Measurements from ENCODE around the gene HCLS1. TPM values are rescaled to one million over a fixed set of nuclear protein-coding genes. Genes with fewer than 3 reads are reported as not detected.

The HCLS1 gene
- polyA plus RNA-seq, 1 of the 3 experiments (the other 2 are of a cell fraction): 0.23 TPM

DNA sequence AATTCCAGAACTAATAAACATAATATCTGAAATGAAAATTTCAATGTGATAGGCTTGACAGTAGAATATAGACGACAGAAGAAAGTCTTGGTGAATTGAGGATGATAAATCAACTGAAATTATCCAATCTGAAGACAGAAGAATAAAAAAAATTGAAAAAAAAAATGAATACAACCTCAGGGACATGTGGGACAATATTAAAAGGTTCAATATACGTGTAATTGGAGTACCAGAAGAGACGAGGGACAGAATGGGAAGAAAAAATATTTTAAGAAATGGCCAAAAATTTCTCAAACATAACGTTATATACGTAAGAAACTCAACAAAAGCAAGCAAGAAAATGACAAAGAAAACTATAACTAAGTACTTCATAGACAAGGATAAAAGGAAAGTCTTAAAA lies 43.3 kb upstream of the HCLS1 start:
- Histone ChIP-seq H3K4me1 (ENCODE audit: control insufficient read depth in 1 of 2, insufficient read depth in 2 of 2, low read depth in 1 of 2, low read length in 1 of 2) (no peaks in the 10 kb centered on the region), H3K36me3 (replicated peaks in 1 of 2; ENCODE audit: control insufficient read depth in 1 of 2, insufficient read depth in 2 of 2, low read length in 1 of 2) (peaks cover 41 to 66% of the 10 kb centered on the region in 2 experiments), H4K20me1 (ENCODE audit: insufficient read depth) (no peaks in the 10 kb centered on the region), H3K4me3 (ENCODE audit: low read depth in 2 of 2, low read length in 1 of 2) (no peak overlapping the region), H3K4me2 (no peak overlapping the region), H3K9me3 (no peaks in the 10 kb centered on the region), H3K27me3 (ENCODE audit: insufficient read depth) (no peaks in the 10 kb centered on the region), H2AFZ (ENCODE audit: low read depth) (no peak overlapping the region), H3K27ac (ENCODE audit: low read depth in 2 of 2, low read length in 1 of 2) (no peak overlapping the region), H3K9ac (no peak overlapping the region), H3K9me2 (no peaks in the 10 kb centered on the region), H3F3A (replicated peaks; ENCODE audit: insufficient read depth) (no peaks in the 10 kb centered on the region), H3K79me2 (ENCODE audit: insufficient read depth) (peaks cover 13% of the 10 kb centered on the region; the same call in 1 of the 2 replicates)
- ChIA-PET CTCF (interaction anchor here (1.1 kb wide), 1 partner anchor 13 kb away, joined by 3 read pairs; no protein-coding TSS in a partner anchor), POLR2A (no interaction called here)
- no peak for TF ChIP-seq MXI1 (IDR thresholded peaks at IDR 0.05; ENCODE audit: low read depth, low read length)
- no peak for TF ChIP-seq FOSL2 (IDR thresholded peaks at IDR 0.05; ENCODE audit: borderline replicate concordance, low read depth)
- no peak for TF ChIP-seq FOXJ3 (CRISPR knock-in tag; IDR thresholded peaks at IDR 0.05)
- no peak for TF ChIP-seq TEAD4 (IDR thresholded peaks at IDR 0.05; ENCODE audit: borderline replicate concordance, insufficient read depth)
- TF ChIP-seq EZH2phosphoT487 (IDR thresholded peaks at IDR 0.05; ENCODE audit: borderline replicate concordance, low read depth): no peak
- TF ChIP-seq TAF1 (IDR thresholded peaks at IDR 0.05; ENCODE audit: borderline replicate concordance, low read depth, low read length): no peak
- no peak for TF ChIP-seq CHD2 (IDR thresholded peaks at IDR 0.05; ENCODE audit: low read length, partially characterized antibody)
- TF ChIP-seq RXRA (IDR thresholded peaks at IDR 0.05; ENCODE audit: borderline replicate concordance, low read depth): no peak
- no peak for DNase-seq
- 94% methylated on average over 5 of the region's 5 CpGs for WGBS (ENCODE audit: low lambda C conversion rate)

DNA sequence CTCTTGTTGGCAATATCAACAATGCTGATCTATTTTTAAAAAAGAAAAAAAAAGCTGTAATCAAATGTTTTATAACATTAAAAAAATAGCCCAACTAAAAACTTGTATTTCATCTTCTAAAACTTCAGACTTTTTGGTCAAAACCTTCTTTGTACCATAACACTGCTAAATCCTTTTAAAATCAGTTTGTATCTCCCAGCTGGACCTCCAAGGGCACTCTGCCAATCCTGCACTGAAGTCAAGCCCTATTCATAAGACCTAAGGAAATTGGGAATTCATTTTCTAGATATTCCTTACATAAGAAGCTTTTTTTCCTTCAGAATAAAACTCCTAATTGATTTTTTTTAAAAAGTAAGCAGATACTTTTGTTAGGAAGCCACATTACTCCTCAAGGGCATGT lies 38.2 kb upstream of the HCLS1 start:
- Histone ChIP-seq H3K4me1 (ENCODE audit: control insufficient read depth in 1 of 2, insufficient read depth in 2 of 2, low read depth in 1 of 2, low read length in 1 of 2) (no peaks in the 10 kb centered on the region), H2AFZ (ENCODE audit: low read depth) (no peak overlapping the region), H3K4me2 (no peak overlapping the region), H3K27ac (ENCODE audit: low read depth in 2 of 2, low read length in 1 of 2) (no peak overlapping the region), H3K9me2 (no peaks in the 10 kb centered on the region), H3K4me3 (ENCODE audit: low read depth in 2 of 2, low read length in 1 of 2) (no peak overlapping the region), H3K79me2 (ENCODE audit: insufficient read depth) (no peaks in the 10 kb centered on the region; the same call in 1 of the 2 replicates), H3K27me3 (ENCODE audit: insufficient read depth) (no peaks in the 10 kb centered on the region), H3K9me3 (no peaks in the 10 kb centered on the region), H3K36me3 (replicated peaks in 1 of 2; ENCODE audit: control insufficient read depth in 1 of 2, insufficient read depth in 2 of 2, low read length in 1 of 2) (peaks cover 71 to 73% of the 10 kb centered on the region in 2 experiments), H3F3A (replicated peaks; ENCODE audit: insufficient read depth) (no peaks in the 10 kb centered on the region), H4K20me1 (ENCODE audit: insufficient read depth) (no peaks in the 10 kb centered on the region), H3K9ac (no peak overlapping the region)
- POLR2A ChIA-PET: no interaction called here
- TF ChIP-seq NFIC (IDR thresholded peaks at IDR 0.05; ENCODE audit: borderline replicate concordance) (no peak), EP300 (IDR thresholded peaks at IDR 0.05; ENCODE audit: borderline replicate concordance in 1 of 2, low read depth in 1 of 2, low read length in 1 of 2) (no peak), RCOR1 (IDR thresholded peaks at IDR 0.05; ENCODE audit: low read length) (no peak), TEAD4 (IDR thresholded peaks at IDR 0.05; ENCODE audit: borderline replicate concordance, insufficient read depth) (no peak)
- no peak for DNase-seq
- CTCF ChIA-PET: no interaction called here

DNA sequence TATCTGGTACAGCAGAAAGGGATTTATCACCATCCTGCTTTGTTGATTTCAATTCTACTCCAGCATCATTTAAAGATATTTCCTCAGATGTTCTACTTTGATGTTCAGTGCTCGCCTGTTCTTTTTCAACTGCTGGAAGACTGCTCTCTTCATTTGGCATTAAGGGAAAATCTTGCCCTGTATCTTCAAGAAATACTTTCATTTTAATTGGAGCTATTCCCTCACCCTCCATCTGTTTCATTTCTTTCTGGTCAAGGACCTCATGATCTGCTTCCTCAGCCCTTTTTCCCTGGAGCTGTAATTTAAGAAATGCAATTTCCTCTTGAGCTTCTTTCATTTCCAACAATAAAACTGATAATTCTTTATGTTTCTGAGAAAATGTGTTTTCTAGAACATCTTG lies 37.8 kb upstream of the HCLS1 start:
- H3K9ac ChIP-seq: no peak overlapping the region
- H3K4me3 ChIP-seq (ENCODE audit: low read depth in 2 of 2, low read length in 1 of 2): no peak overlapping the region
- H3K79me2 ChIP-seq (ENCODE audit: insufficient read depth): no peaks in the 10 kb centered on the region
- H3K9me3 ChIP-seq: no peaks in the 10 kb centered on the region
- no peaks in the 10 kb centered on the region for H3K4me1 ChIP-seq (ENCODE audit: control insufficient read depth in 1 of 2, insufficient read depth in 2 of 2, low read depth in 1 of 2, low read length in 1 of 2)
- WGBS (ENCODE audit: low lambda C conversion rate): 87% methylated on average over 1 of the region's 1 CpG
- no peaks in the 10 kb centered on the region for H3F3A ChIP-seq (replicated peaks; ENCODE audit: insufficient read depth)
- no peaks in the 10 kb centered on the region for H4K20me1 ChIP-seq (ENCODE audit: insufficient read depth)
- H3K36me3 ChIP-seq (replicated peaks in 1 of 2; ENCODE audit: control insufficient read depth in 1 of 2, insufficient read depth in 2 of 2, low read length in 1 of 2): peaks cover 66 to 71% of the 10 kb centered on the region in 2 experiments
- no peak overlapping the region for H3K27ac ChIP-seq (ENCODE audit: low read depth in 2 of 2, low read length in 1 of 2)
- no peak overlapping the region for H3K4me2 ChIP-seq
- CTCF ChIA-PET: no interaction called here
- H3K9me2 ChIP-seq: no peaks in the 10 kb centered on the region
- POLR2A ChIA-PET: no interaction called here
- no peak overlapping the region for H2AFZ ChIP-seq (ENCODE audit: low read depth)
- DNase-seq: no peak
- H3K27me3 ChIP-seq (ENCODE audit: insufficient read depth): no peaks in the 10 kb centered on the region
- TF ChIP-seq JUND (IDR thresholded peaks at IDR 0.05) (no peak), NFIC (IDR thresholded peaks at IDR 0.05; ENCODE audit: borderline replicate concordance) (no peak), CHD2 (IDR thresholded peaks at IDR 0.05; ENCODE audit: low read length, partially characterized antibody) (no peak), RAD21 (IDR thresholded peaks at IDR 0.05; ENCODE audit: low read length) (no peak), MEF2A (IDR thresholded peaks at IDR 0.05; ENCODE audit: borderline replicate concordance, low read depth) (no peak), FOXM1 (IDR thresholded peaks at IDR 0.05; ENCODE audit: low read depth) (no peak), RCOR1 (IDR thresholded peaks at IDR 0.05; ENCODE audit: low read length) (no peak), TCF12 (IDR thresholded peaks at IDR 0.05) (no peak), TAF1 (IDR thresholded peaks at IDR 0.05; ENCODE audit: borderline replicate concordance, low read depth, low read length) (no peak)
- TF ChIP-seq, protein P1, sequence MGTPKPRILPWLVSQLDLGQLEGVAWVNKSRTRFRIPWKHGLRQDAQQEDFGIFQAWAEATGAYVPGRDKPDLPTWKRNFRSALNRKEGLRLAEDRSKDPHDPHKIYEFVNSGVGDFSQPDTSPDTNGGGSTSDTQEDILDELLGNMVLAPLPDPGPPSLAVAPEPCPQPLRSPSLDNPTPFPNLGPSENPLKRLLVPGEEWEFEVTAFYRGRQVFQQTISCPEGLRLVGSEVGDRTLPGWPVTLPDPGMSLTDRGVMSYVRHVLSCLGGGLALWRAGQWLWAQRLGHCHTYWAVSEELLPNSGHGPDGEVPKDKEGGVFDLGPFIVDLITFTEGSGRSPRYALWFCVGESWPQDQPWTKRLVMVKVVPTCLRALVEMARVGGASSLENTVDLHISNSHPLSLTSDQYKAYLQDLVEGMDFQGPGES (IDR thresholded peaks at IDR 0.05; ENCODE audit: low read depth, low read length): no peak
- TF ChIP-seq, protein P2, sequence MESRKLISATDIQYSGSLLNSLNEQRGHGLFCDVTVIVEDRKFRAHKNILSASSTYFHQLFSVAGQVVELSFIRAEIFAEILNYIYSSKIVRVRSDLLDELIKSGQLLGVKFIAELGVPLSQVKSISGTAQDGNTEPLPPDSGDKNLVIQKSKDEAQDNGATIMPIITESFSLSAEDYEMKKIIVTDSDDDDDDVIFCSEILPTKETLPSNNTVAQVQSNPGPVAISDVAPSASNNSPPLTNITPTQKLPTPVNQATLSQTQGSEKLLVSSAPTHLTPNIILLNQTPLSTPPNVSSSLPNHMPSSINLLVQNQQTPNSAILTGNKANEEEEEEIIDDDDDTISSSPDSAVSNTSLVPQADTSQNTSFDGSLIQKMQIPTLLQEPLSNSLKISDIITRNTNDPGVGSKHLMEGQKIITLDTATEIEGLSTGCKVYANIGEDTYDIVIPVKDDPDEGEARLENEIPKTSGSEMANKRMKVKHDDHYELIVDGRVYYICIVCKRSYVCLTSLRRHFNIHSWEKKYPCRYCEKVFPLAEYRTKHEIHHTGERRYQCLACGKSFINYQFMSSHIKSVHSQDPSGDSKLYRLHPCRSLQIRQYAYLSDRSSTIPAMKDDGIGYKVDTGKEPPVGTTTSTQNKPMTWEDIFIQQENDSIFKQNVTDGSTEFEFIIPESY (IDR thresholded peaks at IDR 0.05; ENCODE audit: borderline replicate concordance, low read depth): no peak
